EH (cell line): ENCODE results near the gene GRID1.

ENCODE experiments used
- DNase-seq: peaks from one replicate; pipeline ENCODE4 v3.0.0-alpha.2; 2015; ENCODE audit warnings: low read depth

GRID1 gene

DNA sequence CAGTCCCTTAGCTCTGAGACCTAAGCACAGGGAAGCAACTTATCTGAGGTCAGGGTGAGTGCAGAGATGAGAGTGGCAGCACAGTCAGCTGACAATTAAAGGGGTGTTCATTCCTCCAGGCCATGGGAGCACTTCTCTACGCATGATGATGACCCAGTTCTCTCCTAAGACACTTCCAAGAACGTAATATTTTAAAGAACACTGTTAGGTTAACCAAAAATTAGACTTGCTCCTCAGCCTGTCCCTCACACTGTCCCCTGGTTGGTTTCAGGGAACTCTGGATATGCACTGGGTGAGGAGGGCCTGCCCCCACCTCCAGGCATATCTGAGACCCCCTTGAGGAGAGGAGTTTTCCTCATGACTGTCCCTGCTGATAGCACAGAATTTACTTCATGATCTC is 767.5 kb downstream of the GRID1 start:
- no peak for DNase-seq

DNA sequence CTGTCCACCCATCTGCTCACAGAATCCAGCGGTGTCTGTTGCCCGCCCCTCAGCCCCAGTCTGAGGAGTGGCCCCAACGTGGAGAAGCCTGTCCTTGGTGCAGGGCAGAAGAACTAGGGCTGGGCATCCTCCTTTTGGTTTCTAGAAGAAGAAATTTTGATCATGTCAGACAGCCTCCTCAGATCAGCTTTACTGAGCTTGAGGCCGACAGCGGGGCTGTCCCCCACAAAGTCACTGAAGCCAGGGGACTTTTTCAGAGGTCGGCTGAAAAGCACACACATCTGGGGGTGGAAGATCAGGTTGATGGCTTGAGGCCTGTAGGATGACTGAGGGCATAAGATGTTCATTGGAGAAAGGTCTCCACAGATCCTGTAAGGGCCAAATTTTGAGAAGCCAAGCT is 767.9 kb downstream of the GRID1 start:
- DNase-seq = no peak

DNA sequence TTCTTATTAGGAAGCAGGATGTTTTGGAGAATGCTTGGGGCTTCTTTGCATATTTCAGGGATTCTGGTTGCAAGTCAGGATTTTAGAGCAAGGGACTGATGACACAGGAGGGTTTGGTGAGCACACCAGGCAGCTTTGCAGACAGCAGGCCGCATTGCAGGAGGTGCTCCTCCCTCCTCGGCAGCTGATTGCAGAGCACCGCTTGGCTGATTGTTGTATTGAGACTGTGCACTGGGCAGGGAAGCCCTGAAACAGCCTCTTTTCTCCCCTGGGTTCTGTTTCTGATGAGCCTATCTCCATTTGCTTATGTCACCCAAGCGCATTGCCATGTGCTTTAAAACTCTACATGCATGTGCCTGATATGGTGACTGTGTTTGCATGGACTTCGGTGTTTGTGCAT is 769.6 kb downstream of the GRID1 start:
- DNase-seq = no peak

DNA sequence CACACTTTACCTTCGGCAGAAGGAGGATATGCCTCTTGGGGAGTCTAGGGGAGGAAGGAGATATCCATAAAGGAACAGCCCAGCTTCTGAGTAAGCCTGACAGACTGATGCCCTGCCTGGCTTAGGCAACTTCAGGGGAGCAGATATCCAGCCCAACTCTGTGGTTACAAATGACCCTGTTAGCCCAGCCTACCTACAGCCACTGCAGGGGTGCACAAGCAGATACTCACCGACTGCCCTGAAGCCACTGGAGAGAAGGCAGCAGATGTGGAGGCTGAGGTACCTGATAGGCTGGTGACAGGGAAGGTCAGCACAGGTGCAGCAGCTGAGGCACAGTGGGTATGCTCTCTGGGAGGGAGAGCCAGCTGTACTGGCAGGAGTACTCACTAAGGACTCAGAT is 770.2 kb downstream of the GRID1 start:
- DNase-seq = no peak

DNA sequence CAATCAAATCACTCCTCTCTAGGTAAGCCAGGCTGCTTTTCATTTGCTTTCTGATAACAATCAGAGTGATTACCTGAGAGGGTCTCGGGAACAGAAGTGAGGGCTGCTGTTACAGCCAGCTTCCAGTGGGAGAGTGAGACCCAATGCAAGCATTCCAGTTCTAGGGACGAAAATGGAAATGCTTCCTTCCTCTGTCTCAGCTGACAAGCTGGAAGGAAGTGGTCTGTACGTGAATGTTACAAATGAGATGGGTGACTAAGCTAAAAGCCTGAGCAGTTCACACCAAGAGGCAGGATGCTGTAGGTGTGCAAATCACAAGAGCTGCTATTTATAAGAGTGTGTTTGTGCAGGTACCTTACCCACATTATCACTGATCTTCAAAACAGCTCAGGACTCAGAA is 772.4 kb downstream of the GRID1 start:
- no peak for DNase-seq

DNA sequence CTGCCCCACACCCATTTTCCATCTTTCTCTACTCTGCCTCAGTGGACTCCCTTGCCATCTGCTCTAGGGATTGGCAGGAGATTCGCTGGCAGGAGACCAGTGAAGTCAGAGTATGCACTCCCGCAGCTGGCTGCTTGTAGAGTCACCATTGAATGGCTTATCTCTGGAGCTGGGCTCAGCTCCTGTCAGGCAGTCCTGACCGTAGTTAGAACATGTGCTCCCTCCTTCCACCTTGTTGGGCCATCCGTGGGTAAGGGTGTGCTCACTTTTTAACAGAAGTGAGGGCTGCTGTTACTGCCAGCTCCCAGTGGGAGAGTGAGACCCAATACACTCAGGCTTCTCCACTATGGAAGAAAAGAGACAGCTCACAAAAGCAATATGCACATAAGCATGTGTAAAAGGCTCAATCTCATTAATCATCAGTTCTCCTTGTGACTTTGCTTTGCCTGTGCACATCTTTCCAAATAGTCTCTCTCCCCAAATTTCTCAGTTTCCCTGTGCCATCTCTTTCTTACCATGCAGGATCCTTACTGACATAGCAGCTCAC is 773.3 kb downstream of the GRID1 start:
- no peak for DNase-seq

DNA sequence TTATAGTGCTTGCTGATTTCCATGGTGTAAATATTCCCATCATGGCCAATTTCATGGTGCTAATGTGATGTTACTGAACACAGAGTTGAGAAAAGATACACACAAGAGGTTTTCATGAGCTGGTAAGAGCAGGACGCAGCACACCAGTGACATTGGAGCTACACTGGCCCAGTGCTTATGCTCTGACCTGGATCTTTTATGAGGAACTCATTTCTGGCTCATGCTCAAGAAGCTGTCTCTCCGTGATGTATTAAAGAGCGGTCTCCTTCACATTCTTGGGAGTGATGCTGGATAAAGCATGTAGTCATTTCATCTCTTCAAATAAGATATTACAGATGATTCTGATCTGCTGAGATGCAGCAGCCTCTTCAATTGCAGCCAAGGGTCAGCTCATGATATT is 785.2 kb downstream of the GRID1 start:
- DNase-seq = no peak

DNA sequence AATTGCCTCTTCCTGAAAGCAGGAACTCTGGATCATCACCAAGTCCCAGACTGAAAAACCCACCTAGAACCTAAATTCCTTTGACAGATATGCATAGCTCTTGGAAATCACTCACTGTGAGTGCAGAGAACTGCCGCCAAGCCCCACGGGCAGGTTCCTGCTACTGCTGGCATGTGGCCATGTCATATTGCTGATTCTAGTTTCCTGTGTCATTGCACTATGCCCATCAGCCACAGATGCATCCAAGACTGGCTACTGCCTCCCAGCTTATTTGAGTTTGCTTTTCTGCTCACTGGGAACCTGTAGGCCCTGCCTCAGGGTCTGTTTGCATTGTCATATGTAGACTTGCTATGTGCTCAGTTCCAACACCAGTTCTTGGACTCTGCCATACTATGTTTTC is 786.0 kb downstream of the GRID1 start:
- DNase-seq = no peak

DNA sequence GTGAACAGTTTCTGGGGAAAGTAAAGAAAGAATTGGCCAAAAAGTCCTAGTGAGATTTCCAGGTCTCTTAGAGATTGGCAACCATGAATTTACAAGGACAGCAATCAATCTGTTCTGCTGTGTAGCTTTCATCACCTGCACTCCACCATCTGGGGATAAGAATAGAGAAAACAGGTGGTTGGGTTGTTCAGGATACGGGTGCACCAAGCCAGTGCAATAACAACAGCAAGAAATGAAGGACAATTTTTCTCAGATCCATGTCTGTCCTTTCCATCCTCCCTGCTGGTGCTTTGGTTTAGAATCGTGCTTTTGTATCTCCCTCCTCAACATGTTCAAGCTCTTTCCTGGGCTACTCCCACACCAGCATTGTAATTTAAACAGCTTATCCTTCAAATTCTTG is 787.7 kb downstream of the GRID1 start:
- no peak for DNase-seq

DNA sequence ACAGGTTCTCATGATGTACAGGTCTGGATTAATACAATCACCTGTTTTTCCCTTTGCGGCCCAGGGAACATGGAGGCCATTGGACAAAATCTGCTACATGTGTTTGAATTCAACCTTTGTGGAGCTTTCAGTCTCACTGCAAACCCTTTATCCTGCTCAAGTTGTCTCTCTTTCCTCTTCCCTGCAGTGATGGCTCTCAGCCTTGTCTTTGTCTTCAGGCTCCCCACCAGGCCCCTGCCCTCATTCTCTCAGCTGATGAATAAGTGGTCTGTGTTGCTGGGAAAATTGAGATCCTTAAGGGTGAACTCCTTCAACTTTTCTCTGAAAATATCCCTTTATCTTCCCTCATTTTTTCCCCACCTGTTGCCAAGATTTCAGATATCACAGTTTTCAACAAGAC is 791.2 kb downstream of the GRID1 start:
- no peak for DNase-seq

DNA sequence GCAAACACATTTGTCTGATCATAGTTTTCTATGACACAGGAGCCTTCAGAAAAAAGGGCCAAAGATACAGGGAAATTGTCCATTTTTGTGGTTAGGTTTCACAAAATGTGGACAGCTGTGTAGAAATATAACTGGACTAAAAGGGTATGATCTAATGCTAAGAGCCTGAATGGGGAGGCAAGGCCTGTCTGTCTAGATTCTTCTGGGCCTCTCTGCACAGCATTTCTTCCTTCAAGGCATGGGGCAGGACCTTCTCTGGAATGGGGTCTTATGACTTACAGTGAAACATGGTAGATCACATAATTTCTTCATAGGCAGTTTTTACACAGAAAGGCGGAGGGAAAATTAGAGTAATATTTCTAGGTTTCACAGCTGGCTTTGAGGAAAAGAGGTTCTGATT is 795.7 kb downstream of the GRID1 start:
- DNase-seq = no peak

DNA sequence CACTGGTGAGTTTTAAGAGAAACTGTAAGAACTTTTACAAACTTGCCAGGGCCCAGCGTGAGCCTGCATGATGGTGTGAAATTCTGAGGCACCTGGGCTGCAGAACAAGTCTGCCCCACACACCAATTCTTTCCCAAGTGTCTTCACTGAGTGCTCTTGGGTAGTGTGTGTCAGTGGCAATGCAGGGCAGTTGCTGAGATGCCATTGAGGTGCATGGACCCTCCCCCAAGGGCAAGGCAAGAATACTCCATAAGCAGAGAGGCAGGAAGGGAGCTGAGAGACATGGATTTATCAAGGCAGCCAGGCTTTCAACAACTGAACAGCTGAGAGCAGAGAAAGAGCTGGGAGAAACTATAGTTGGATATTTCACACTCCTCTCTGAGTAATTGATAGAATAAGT is 801.2 kb downstream of the GRID1 start:
- no peak for DNase-seq

DNA sequence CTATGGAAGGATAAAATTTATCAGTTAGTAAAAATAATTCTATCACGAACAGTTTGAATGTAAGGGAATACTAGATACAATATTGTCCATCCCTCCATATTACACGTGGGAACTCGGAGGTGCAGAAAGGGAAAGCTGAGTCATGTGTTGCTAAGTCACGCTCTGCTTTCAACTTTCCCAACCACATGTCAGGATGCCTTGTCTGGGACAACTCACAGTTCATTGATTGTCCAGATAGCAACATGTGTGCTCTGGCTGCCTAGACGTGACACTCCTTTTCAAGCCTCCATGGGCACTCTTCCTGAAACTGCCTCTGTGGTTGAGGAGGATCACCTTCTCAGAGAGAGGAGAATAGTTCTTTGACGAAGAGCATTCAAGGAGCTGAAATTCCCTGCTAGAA is 808.1 kb downstream of the GRID1 start:
- no peak for DNase-seq

DNA sequence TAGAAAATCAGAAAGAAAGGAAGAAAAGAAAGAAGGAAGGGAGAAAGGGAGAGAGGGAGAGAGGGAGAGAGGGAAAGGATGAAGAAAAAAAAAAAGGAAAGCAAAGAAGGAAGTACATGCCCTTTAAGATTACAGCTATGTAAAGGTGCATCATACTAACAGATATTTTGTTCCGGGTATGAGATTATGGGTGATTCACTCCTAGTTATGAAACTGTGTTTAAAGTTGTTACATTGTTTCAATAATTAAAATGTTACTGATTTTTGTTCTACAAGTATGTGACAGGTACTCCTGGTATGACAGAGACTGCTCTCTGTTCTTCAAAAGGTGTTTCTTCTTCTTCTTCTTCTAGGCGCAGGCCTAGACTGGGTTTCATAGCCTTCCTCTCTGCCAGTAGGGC is 808.9 kb downstream of the GRID1 start:
- no peak for DNase-seq

DNA sequence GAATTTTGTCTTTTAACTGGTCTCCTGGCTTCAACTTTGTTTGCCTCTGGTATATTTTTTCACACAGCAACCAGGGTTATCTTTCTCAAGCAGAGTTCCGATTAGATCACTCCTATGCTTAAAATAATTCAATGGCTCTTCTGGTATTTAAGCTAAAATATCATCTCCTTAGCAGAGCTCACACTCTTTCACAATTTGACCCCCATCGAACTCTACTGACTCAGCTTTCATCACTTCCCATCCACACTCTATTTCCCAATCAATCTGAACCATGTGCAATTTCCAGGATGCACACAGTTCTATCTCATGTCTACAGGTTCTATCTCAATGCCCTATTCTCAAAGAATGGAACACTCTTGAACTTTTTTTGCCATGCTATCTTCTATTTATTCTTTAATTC is 809.5 kb downstream of the GRID1 start:
- peak; percentile 4 for DNase-seq
